HL-60 (cell line): ENCODE results near the gene CMIP.

Experiments used
- DNase-seq, 2 experiments: peaks; one replicate each; pipeline ENCODE4 v3.0.0-alpha.2; 2010 to 2020; ENCODE audit warnings: low read depth in 1 of 2, low spot score in 1 of 2
- H3K27ac ChIP-seq: fragments of 250-450 bp; sonication (Bioruptor Pico); replicated peaks from 2 replicates; pipeline ENCODE4 v1.5.1; 2020; ENCODE audit warnings: mild to moderate bottlenecking, moderate library complexity
- H3K27me3 ChIP-seq: fragments of 250-450 bp; sonication (Bioruptor Pico); 2 replicates; pipeline ENCODE4 v1.5.1; 2021; ENCODE audit warnings: mild to moderate bottlenecking, moderate library complexity; ENCODE audit not compliant: insufficient read depth, poor library complexity, severe bottlenecking
- H3K4me3 ChIP-seq: replicated peaks from 2 replicates; pipeline ENCODE4 v1.5.1; 2011; ENCODE audit warnings: mild to moderate bottlenecking, control low read depth, low read length; ENCODE audit not compliant: insufficient read depth
- GABPA ChIP-seq: IDR thresholded peaks from 2 replicates; pipeline ENCODE4 v1.6.1; 2012; ENCODE audit warnings: low read depth
- POLR2AphosphoS5 ChIP-seq: IDR thresholded peaks from 2 replicates; pipeline ENCODE4 v1.6.1; 2012; ENCODE audit warnings: low read depth
- SPI1 ChIP-seq: IDR thresholded peaks from 2 replicates; pipeline ENCODE4 v1.6.1; 2012; ENCODE audit warnings: low read depth, mild to moderate bottlenecking, borderline replicate concordance
- TF ChIP-seq, protein P1 (sequence below): IDR thresholded peaks from 2 replicates; pipeline ENCODE4 v1.6.1; 2012; ENCODE audit warnings: low read depth; ENCODE audit not compliant: insufficient replicate concordance
- TF ChIP-seq, protein P2 (sequence below): IDR thresholded peaks from one replicate; pipeline ENCODE4 v1.5.1; 2011; ENCODE audit warnings: low read length, control low read depth, inconsistent platforms; ENCODE audit not compliant: insufficient read depth

CMIP gene

DNA sequence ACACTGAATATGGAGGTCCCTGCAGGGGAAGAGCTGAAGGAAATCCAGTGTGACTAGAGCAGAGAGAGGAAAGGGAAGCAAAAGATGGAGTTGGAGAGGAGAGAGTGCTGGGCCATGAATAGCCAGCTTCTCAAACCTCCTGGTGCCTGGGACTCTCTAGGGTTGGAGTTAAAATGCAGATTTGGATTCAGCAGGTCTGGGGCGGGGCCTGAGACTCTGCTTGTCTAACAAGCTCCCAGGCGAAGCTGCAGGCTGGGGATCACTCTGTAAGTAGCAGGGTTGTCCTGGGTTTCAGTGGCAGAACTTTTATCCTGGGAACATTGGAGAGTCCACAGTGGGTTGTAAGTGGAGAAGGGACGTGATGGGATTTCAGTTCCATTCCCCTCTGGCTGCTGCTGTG is 231.1 kb downstream of the CMIP start:
- H3K27me3 ChIP-seq = no peaks in the 10 kb centered on the region
- H3K4me3 ChIP-seq = no peak overlapping the region
- no peak for DNase-seq
- H3K27ac ChIP-seq = no peak overlapping the region
- TF ChIP-seq, protein P1, sequence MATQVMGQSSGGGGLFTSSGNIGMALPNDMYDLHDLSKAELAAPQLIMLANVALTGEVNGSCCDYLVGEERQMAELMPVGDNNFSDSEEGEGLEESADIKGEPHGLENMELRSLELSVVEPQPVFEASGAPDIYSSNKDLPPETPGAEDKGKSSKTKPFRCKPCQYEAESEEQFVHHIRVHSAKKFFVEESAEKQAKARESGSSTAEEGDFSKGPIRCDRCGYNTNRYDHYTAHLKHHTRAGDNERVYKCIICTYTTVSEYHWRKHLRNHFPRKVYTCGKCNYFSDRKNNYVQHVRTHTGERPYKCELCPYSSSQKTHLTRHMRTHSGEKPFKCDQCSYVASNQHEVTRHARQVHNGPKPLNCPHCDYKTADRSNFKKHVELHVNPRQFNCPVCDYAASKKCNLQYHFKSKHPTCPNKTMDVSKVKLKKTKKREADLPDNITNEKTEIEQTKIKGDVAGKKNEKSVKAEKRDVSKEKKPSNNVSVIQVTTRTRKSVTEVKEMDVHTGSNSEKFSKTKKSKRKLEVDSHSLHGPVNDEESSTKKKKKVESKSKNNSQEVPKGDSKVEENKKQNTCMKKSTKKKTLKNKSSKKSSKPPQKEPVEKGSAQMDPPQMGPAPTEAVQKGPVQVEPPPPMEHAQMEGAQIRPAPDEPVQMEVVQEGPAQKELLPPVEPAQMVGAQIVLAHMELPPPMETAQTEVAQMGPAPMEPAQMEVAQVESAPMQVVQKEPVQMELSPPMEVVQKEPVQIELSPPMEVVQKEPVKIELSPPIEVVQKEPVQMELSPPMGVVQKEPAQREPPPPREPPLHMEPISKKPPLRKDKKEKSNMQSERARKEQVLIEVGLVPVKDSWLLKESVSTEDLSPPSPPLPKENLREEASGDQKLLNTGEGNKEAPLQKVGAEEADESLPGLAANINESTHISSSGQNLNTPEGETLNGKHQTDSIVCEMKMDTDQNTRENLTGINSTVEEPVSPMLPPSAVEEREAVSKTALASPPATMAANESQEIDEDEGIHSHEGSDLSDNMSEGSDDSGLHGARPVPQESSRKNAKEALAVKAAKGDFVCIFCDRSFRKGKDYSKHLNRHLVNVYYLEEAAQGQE = no peak
- TF ChIP-seq POLR2AphosphoS5 = no peak
- TF ChIP-seq SPI1 = no peak
- TF ChIP-seq GABPA = no peak
- TF ChIP-seq, protein P2, sequence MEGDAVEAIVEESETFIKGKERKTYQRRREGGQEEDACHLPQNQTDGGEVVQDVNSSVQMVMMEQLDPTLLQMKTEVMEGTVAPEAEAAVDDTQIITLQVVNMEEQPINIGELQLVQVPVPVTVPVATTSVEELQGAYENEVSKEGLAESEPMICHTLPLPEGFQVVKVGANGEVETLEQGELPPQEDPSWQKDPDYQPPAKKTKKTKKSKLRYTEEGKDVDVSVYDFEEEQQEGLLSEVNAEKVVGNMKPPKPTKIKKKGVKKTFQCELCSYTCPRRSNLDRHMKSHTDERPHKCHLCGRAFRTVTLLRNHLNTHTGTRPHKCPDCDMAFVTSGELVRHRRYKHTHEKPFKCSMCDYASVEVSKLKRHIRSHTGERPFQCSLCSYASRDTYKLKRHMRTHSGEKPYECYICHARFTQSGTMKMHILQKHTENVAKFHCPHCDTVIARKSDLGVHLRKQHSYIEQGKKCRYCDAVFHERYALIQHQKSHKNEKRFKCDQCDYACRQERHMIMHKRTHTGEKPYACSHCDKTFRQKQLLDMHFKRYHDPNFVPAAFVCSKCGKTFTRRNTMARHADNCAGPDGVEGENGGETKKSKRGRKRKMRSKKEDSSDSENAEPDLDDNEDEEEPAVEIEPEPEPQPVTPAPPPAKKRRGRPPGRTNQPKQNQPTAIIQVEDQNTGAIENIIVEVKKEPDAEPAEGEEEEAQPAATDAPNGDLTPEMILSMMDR = no peak

DNA sequence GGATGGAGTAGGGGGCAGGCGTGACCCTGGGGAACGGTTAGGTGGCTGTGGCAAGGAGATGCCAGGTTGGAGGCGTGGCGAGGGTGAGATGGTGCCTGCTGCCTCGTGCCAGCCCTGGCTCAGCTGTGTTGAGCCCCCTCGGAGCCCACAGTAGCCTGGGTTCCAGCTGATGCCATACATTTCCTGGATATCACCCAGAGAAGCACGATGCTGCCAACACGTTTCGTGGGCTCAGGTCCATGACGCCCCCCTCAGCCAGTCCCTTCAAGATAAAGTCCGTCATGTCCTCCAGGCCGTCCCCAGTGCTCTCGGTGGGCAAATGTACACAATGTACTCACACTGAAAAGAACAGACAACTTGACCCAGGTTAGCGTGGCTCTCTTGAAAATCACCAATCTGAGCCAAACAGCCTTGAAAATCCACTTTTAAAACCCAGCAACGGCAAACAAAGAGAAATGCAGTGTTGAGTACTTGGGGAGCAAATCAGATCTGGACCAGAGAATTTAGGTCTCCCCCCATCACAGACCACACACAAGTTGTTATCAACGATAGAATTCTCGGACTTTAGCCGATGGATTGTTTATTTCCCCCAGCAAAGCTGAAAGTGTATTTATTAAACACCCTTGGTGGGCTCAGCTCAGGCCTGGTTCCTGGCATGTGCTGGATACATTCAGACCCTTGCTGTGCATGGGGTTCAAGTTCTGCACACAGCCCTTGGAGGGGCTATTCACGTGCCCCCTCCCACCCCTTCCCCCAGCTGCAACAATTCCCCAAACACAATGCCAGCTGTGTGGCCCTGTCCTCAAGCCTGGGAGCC is 231.7 kb downstream of the CMIP start:
- no peak overlapping the region for H3K27ac ChIP-seq
- no peaks in the 10 kb centered on the region for H3K27me3 ChIP-seq
- DNase-seq = no peak
- TF ChIP-seq SPI1 = no peak
- TF ChIP-seq, protein P2 = no peak
- TF ChIP-seq GABPA = no peak
- TF ChIP-seq, protein P1 = no peak
- TF ChIP-seq POLR2AphosphoS5 = no peak
- H3K4me3 ChIP-seq = no peak overlapping the region

DNA sequence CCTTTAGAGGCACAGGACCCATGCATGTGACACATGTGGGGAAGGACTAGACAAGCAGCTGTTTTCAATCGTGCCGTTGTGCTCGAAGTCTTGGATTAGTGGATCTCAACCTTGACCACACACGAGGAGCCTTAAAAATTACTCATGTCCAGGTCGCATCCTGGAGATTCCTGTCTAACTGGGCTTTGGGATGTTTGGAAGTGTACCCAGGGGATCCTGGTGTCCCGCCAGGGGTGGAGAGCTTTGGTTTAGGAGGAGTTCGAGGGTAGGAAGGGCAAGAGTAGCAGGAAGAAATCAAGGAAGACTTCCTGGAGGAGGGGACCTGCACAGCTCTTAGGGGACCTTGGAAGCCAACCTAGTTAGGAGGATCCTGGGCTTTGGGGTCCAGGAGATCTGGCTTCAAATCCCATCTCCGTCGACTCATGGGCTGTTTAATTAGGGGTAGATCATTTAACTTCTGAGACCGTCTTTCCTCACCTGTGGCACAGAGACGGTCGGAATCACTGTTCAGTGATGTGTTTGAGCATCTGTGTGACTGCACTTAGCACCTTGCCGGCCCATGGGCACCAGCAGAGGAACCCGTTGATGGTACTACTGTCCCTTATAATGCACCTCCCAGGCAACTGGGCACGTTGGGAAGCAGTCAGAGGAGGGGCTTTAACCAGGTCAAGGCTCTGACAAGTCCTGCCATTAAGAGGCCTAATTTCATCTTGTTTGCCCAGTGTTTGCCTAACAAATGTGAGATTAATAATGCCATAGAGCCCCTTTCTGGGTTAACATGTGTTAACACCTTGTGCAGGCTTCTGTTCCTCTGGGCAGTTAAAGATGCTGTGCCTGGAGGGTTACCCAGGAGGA is 232.5 kb downstream of the CMIP start:
- no peaks in the 10 kb centered on the region for H3K27me3 ChIP-seq
- no peak overlapping the region for H3K27ac ChIP-seq
- TF ChIP-seq GABPA (no peak), SPI1 (no peak), POLR2AphosphoS5 (no peak)
- TF ChIP-seq, protein P1 = no peak
- TF ChIP-seq, protein P2 = no peak
- no peak overlapping the region for H3K4me3 ChIP-seq
- no peak for DNase-seq
